Dendritic cell treated with granulocyte-macrophage colony-stimulating factor and Interleukin-4, amounts not matched to agents 40 ng/mL and 50 ng/mL, for 4 days (primary cell): ENCODE results near the gene SESN2.

Source experiments
- H3K27ac Mint-ChIP-seq: one replicate; pipeline ENCODE4 v1.8.0; 2022; ENCODE audit warnings: mild to moderate bottlenecking, mixed read lengths
- H3K27me3 Mint-ChIP-seq: one replicate; pipeline ENCODE4 v1.8.0; 2022; ENCODE audit warnings: mild to moderate bottlenecking, mixed read lengths
- H3K36me3 Mint-ChIP-seq: one replicate; pipeline ENCODE4 v1.8.0; 2022; ENCODE audit warnings: low read depth, mixed read lengths
- H3K4me1 Mint-ChIP-seq: one replicate; pipeline ENCODE4 v1.8.0; 2022; ENCODE audit warnings: low read depth, mixed read lengths
- H3K4me3 Mint-ChIP-seq: one replicate; pipeline ENCODE4 v1.8.0; 2022; ENCODE audit warnings: mild to moderate bottlenecking, moderate library complexity, mixed read lengths
- H3K9me3 Mint-ChIP-seq: one replicate; pipeline ENCODE4 v1.8.0; 2022; ENCODE audit warnings: mixed read lengths
- intact Hi-C: fragments of 100-400 bp; cut with micrococcal nuclease; formaldehyde crosslinking; loops from one replicate; pipeline ENCODE4 v1.15.0; 2022

SESN2 gene, protein sequence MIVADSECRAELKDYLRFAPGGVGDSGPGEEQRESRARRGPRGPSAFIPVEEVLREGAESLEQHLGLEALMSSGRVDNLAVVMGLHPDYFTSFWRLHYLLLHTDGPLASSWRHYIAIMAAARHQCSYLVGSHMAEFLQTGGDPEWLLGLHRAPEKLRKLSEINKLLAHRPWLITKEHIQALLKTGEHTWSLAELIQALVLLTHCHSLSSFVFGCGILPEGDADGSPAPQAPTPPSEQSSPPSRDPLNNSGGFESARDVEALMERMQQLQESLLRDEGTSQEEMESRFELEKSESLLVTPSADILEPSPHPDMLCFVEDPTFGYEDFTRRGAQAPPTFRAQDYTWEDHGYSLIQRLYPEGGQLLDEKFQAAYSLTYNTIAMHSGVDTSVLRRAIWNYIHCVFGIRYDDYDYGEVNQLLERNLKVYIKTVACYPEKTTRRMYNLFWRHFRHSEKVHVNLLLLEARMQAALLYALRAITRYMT

DNA sequence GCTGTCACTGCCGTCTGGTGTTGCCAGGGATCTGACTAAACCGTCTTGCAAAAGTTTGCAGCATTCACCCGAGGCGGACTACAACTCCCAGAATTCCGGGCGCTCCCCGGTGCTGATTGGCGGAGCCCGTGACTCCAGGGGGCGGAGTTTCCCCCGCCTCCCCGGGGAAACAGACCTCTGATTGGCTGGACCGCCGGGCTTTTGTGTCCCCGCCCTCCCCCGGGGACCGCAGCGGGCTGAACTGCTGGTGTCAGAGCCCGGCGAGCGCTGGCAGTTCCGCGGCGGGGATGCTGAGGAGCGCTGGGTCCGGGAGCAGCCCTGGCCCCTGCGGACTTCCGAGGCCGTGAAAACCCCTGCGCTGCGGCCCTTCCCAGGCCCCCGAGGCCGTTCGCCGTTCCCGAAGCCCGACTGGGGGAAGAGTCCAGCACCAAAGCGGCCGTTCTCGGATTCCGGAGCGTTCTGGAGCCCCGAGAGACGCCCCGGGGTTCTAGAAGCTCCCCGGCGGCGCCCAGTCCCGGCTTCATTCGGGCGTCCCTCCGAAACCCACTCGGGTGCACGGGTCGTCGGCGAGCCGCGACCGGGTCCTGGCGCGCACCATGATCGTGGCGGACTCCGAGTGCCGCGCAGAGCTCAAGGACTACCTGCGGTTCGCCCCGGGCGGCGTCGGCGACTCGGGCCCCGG, at the start of gene SESN2:
SESN2 (plus strand) TSS at position 267 of the 682 bp plus-strand sequence; CDS start at position 597, 330 bp downstream.
- H3K36me3 Mint-ChIP-seq = peaks cover 11% of the 10 kb centered on the region
- H3K4me1 Mint-ChIP-seq = peaks cover 28% of the 10 kb centered on the region
- H3K27me3 Mint-ChIP-seq = peaks cover 3% of the 10 kb centered on the region
- no peaks in the 10 kb centered on the region for H3K9me3 Mint-ChIP-seq
- peak within 1 kb of the TSS; percentile 84 for H3K27ac Mint-ChIP-seq
- H3K4me3 Mint-ChIP-seq = peak within 1 kb of the TSS; percentile 86
- intact Hi-C loops = loop anchor here (1.0 kb wide), 1 partner anchor 11 kb away; no protein-coding TSS in a partner anchor

DNA sequence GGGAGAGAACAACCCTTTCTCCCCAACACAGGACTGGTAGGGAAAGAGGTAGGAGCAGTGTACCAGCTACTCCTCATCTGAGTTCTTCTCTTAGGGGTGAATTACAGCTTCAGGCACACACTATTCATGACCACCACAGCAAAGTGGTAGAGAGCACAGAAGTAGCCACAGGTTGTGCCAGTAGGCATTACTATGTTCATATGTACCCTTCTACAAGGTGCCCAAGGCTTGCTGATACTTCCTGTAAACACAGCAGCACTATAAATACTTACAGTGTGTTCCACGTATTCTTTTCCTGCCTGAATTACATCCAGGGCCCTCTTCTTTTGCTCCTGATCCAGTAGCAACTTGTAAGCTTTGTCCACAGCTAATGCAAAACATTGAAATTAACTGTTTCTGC, 49.6 kb upstream of the SESN2 start:
- Mint-ChIP-seq H3K4me1 (no peaks in the 10 kb centered on the region), H3K36me3 (peaks cover 77% of the 10 kb centered on the region), H3K27ac (no peak overlapping the region), H3K4me3 (no peak overlapping the region), H3K27me3 (no peaks in the 10 kb centered on the region), H3K9me3 (no peaks in the 10 kb centered on the region)
- intact Hi-C loops = loop anchor here (2.0 kb wide), 1 partner anchor 119 kb away; no protein-coding TSS in a partner anchor

DNA sequence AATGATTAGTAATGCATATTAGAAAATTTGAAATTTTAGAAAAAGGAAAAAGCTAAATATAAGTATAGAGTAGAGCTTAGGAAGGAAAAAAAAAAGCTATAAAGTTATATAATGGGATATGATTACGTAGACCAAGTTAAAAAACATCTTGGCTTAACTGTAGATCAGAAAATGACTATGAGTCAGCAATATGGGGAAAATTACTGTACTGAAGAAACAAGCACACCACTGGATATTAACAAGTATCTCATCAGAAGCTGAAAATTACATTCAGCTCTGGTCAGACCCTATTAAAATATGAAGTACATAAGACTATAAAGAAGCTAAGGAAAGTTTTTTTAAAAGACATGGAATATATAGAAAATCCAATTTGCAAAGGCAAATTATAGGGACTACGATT, 46.0 kb upstream of the SESN2 start:
- Mint-ChIP-seq H3K27me3 (no peaks in the 10 kb centered on the region), H3K36me3 (peaks cover 88% of the 10 kb centered on the region), H3K4me3 (no peak overlapping the region)

DNA sequence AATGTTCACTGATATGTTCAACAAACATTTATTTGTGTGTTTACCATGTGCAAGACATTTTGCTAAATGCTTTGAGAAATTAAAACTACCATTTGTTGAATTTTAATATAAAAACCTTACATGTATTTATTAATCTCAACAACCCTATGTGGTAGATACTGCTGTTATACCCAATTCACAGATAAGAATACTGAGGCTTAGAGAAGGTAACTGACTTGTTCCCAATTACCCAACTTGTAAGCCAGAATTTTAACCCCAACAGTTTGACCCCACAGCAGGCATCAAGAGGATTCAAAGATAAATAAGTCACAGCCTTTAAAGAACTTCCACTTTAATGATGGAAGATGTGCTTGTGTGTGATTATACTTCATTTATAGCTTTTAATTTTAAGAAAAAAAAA, 30.2 kb upstream of the SESN2 start:
- no peaks in the 10 kb centered on the region for H3K9me3 Mint-ChIP-seq
- no peaks in the 10 kb centered on the region for H3K27me3 Mint-ChIP-seq
- no peak overlapping the region for H3K4me3 Mint-ChIP-seq
- peaks cover 76% of the 10 kb centered on the region for H3K36me3 Mint-ChIP-seq
- no peak overlapping the region for H3K27ac Mint-ChIP-seq
- H3K4me1 Mint-ChIP-seq = peaks cover 20% of the 10 kb centered on the region
- intact Hi-C loops = no loop called here

More for the DNA sequence above, 46.0 kb upstream of the SESN2 start:
- no peaks in the 10 kb centered on the region for H3K4me1 Mint-ChIP-seq
- no peaks in the 10 kb centered on the region for H3K9me3 Mint-ChIP-seq
- intact Hi-C loops = no loop called here
- no peak overlapping the region for H3K27ac Mint-ChIP-seq

DNA sequence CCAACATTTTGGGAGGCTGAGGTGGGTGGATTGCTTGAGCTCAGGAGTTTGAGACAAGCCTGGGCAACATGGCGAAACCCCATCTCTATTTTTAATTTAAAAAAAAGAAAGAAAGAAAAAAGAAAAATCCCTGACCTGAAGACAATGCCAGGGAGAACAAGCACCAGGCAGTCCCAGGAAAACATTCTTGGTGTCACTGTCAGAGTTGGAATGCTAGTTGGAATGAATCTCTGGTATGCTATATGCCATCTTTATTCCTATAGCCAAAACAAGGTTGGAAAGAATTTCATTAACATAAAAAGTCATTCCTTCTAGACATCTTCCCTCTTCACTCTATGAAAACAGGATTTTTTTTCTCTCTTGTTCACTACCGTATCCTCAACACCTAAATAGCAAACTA, 29.3 kb upstream of the SESN2 start:
- Mint-ChIP-seq H3K4me3 (no peak overlapping the region), H3K4me1 (peaks cover 20% of the 10 kb centered on the region), H3K27ac (no peak overlapping the region), H3K27me3 (no peaks in the 10 kb centered on the region), H3K36me3 (peaks cover 66% of the 10 kb centered on the region), H3K9me3 (no peaks in the 10 kb centered on the region)
- intact Hi-C loops = loop anchor here (10.0 kb wide), 1 partner anchor 55 kb away; the partner anchor contains the start of gene PTAFR

DNA sequence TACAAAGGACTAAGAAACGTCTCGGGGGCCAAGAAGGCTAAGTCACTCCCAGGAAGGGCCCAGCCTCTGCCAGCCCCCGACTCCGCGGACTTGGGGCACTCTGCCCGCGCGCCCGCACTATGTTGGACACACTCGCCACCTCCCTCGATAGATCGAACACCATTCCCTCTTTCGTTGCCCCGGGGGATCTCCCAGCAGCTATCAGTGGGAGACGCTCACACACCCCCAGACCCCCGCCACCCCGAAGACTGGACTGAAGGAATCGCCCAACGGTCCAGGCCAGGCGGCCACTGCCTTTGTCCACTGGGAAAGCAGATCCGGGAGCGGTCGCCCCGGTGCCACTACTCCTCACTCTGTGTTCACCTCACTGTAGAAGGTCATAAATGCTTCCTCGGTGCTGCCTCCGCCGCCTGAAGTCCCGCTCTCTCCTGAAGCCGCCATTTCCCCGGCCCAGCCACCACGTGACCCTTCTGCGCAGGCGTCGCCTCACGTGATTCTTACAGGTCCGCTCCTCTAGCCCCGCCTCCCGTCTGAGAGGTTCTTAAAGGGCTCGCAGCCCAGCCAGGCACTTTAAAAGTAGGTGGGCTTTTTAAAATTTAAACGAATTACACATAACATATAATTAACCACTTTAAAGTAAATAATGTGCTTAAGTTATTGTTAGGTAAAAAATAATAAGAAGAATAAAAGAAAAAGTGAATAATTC, 26.6 kb upstream of the SESN2 start, which contains the start of gene DNAJC8:
DNAJC8 (minus strand) TSS at position 472 of the 706 bp plus-strand sequence; CDS start at position 441, 31 bp downstream.
- H3K27ac Mint-ChIP-seq = peak within 1 kb of the TSS; percentile 94
- H3K36me3 Mint-ChIP-seq = peaks cover 39% of the 10 kb centered on the region
- H3K9me3 Mint-ChIP-seq = no peaks in the 10 kb centered on the region
- H3K27me3 Mint-ChIP-seq = no peaks in the 10 kb centered on the region
- intact Hi-C loops = loop anchor here (10.0 kb wide), 1 partner anchor 58 kb away; the partner anchor contains the start of gene PTAFR
- peaks cover 20% of the 10 kb centered on the region for H3K4me1 Mint-ChIP-seq
- H3K4me3 Mint-ChIP-seq = peak within 1 kb of the TSS; percentile 90

DNA sequence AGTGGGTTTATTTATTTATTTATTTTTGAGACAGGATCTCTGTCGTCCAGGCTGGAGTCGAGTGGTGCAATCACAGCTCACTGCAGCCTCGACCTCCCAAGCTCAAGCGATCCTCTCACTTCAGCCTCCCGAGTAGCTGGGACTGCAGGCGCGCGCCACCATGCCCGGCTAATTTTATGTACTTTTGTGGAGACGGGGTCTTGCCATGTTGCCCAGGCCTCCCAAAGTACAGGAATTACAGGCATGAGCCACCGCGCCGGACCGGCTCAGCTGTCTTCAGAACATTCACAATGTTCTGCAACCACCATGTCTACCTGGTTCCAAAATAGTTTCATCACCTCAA, 26.1 kb upstream of the SESN2 start:
- Mint-ChIP-seq H3K27me3 (no peaks in the 10 kb centered on the region), H3K9me3 (no peaks in the 10 kb centered on the region), H3K4me1 (peaks cover 20% of the 10 kb centered on the region), H3K4me3 (peak overlapping the region; percentile 44), H3K27ac (peak overlapping the region; percentile 94), H3K36me3 (peaks cover 34% of the 10 kb centered on the region)
- intact Hi-C loops = loop anchor here (10.0 kb wide), 1 partner anchor 58 kb away; the partner anchor contains the start of gene PTAFR

DNA sequence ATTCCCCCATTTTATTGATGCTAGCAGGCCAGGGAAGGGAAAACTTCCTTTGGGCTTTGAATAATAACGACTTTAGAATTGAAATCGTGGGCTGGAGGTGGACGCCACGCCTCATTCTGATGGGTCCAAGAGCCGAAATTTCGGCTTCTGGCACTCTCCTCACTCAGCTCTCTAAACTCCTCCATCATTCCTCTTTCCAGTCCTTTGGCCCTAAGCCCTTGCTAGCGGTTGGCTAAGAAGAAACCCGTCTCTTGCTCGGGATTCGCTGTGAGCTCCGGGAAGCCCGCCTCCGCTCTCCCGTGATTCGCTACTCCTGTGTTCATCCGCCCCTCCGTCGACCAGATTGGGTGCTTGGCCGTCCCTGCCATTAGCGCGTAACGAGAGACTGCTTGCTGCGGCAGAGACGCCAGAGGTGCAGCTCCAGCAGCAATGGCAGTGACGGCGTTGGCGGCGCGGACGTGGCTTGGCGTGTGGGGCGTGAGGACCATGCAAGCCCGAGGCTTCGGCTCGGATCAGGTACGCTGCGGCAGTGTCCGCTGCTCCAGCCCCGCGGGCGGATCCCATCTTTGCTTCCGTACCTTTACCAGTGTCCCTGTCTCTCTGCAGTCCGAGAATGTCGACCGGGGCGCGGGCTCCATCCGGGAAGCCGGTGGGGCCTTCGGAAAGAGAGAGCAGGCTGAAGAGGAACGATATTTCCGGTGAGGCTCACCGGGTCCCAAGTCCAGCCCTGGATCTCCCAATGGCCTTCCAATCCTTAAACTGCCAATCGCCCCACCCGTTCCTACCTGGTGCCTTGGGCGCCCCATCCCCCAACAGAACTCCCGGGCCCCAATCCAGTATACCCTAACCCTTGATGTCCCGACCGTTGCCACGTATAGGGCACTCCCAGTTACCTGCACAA, 23.3 kb upstream of the SESN2 start, which contains the start of gene ATP5IF1:
ATP5IF1 (plus strand) TSS at position 370 of the 901 bp plus-strand sequence; CDS start at position 430, 60 bp downstream.
- Mint-ChIP-seq H3K4me1 (peaks cover 13% of the 10 kb centered on the region), H3K27ac (no peak within 1 kb of the TSS), H3K36me3 (peaks cover 25% of the 10 kb centered on the region), H3K9me3 (no peaks in the 10 kb centered on the region), H3K27me3 (no peaks in the 10 kb centered on the region), H3K4me3 (no peak within 1 kb of the TSS)
- intact Hi-C loops = loop anchor here (10.0 kb wide), 1 partner anchor 61 kb away; the partner anchor contains the start of gene PTAFR

DNA sequence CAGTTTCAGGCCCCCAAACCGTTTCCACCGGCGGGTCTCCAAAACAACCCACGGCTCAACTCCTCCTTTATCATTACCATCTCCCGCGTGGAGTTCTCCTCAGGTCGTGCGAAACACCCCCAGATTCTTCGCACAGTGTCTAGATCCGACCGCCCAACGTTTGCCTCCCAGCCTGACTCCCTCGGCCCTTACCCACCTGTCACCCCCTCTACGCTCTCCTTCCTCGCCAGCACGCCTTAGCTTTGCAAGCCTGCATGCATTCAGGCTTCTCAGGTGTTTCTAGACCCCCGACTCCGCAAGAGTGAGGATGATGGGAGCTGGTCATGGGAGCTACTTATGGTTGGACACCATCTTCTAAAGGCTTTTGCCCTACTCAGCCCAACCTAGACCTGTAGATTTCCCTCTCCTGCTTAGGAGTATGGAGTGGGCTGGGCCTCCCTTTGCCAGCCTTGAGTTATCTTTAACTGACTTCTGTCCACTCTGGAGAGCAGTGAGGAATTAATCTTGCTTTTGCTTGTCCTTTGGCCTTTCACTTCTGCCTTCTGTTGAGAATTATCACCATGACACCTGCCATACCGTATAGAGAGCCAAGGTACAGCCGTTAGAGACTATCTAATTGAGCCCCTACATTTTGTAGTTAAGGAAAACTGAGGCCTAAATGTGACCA, 22.5 kb upstream of the SESN2 start:
- no peak overlapping the region for H3K27ac Mint-ChIP-seq
- intact Hi-C loops = loop anchor here (10.0 kb wide), 1 partner anchor 62 kb away; the partner anchor contains the start of gene PTAFR
- H3K27me3 Mint-ChIP-seq = no peaks in the 10 kb centered on the region
- H3K9me3 Mint-ChIP-seq = no peaks in the 10 kb centered on the region
- no peak overlapping the region for H3K4me3 Mint-ChIP-seq
- H3K4me1 Mint-ChIP-seq = peaks cover 5% of the 10 kb centered on the region
- H3K36me3 Mint-ChIP-seq = peaks cover 22% of the 10 kb centered on the region

DNA sequence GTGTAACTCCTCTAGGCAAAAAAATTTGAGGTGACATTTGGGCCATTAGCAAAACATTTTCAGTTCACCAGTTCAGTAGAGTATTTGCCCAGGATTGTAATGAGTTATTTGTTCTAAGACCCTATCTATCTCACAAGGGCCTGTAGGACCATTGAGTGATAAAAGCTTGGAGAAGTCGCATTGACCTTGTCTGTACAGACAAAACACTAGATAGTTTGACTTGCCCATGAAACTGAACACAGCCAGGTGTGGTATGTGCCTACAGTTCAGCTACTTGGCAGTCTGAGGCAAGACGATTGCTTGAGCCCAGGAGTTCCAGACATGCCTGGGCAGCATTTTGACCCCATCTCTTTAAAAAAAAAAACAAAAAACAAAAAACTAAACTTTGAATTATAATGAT, 20.3 kb upstream of the SESN2 start:
- Mint-ChIP-seq H3K36me3 (peaks cover 10% of the 10 kb centered on the region), H3K27ac (no peak overlapping the region), H3K4me1 (peaks cover 5% of the 10 kb centered on the region), H3K4me3 (no peak overlapping the region), H3K9me3 (no peaks in the 10 kb centered on the region), H3K27me3 (no peaks in the 10 kb centered on the region)
- intact Hi-C loops = loop anchor here (10.0 kb wide), 1 partner anchor 64 kb away; the partner anchor contains the start of gene PTAFR

DNA sequence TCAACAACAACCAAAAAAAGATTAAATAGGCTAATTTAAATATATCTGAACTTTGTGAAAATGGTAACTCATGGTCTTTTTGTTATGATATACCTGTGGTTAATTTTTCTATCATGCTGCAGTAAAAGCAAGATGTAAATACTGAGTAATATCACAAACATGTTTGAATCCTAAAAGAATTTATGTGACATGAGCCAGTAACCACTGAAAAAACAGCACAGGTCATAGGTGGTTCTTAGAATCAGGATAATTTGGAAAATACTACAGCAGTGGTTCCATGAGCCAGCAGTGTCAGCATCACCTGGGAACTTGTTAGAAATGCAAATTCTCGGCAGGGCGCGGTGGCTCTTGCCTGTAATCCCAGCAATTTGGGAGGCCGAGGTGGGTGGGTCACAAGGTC, 19.3 kb upstream of the SESN2 start:
- H3K36me3 Mint-ChIP-seq = peaks cover 10% of the 10 kb centered on the region
- H3K4me3 Mint-ChIP-seq = no peak overlapping the region
- no peaks in the 10 kb centered on the region for H3K9me3 Mint-ChIP-seq
- peaks cover 16% of the 10 kb centered on the region for H3K4me1 Mint-ChIP-seq
- H3K27me3 Mint-ChIP-seq = no peaks in the 10 kb centered on the region
- H3K27ac Mint-ChIP-seq = no peak overlapping the region
- intact Hi-C loops = no loop called here

DNA sequence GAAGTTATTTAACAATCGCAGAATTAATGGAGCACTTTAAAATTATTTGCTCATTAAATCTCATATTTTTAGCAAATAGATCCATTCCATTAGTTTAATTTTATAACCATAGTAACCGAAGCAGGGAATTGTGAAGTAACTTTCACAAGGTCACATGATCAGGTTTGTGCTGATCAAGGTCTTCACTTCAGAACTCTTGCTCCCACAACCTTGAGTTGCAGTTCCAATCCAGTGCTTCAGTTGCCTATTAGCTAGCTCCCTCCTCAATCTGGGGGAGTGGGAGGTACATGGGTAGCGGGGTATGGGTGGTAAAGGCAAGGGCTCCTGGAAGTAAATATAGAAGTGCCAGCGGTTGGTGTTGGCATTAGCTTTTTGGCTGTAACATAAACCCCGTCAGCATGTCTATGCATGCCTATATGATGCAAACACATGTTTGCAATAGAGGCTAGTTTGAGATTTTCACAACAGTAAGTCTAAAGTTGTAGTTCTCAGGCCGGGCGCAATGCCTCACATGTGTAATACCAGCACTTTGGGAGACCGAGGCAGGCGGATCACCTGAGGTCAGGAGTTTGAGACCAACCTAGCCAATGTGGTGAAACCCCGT, 17.6 kb upstream of the SESN2 start:
- no peaks in the 10 kb centered on the region for H3K9me3 Mint-ChIP-seq
- peaks cover 12% of the 10 kb centered on the region for H3K36me3 Mint-ChIP-seq
- H3K27ac Mint-ChIP-seq = no peak overlapping the region
- H3K4me3 Mint-ChIP-seq = no peak overlapping the region
- H3K4me1 Mint-ChIP-seq = peaks cover 24% of the 10 kb centered on the region
- intact Hi-C loops = no loop called here
- no peaks in the 10 kb centered on the region for H3K27me3 Mint-ChIP-seq
